ENCODE measurements around the gene PRG3.

- TF ChIP-seq MAX (CRISPR knock-in tag; IDR thresholded peaks at IDR 0.05): no peak
- TF ChIP-seq, protein P1, sequence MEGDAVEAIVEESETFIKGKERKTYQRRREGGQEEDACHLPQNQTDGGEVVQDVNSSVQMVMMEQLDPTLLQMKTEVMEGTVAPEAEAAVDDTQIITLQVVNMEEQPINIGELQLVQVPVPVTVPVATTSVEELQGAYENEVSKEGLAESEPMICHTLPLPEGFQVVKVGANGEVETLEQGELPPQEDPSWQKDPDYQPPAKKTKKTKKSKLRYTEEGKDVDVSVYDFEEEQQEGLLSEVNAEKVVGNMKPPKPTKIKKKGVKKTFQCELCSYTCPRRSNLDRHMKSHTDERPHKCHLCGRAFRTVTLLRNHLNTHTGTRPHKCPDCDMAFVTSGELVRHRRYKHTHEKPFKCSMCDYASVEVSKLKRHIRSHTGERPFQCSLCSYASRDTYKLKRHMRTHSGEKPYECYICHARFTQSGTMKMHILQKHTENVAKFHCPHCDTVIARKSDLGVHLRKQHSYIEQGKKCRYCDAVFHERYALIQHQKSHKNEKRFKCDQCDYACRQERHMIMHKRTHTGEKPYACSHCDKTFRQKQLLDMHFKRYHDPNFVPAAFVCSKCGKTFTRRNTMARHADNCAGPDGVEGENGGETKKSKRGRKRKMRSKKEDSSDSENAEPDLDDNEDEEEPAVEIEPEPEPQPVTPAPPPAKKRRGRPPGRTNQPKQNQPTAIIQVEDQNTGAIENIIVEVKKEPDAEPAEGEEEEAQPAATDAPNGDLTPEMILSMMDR (IDR thresholded peaks at IDR 0.05): no peak
Observed at GRCh38 chr11:57377107-57377506, 3.8 kb downstream of the PRG3 start.

All from WTC11 (cell line).